ENCODE data around the gene CHSY1. TPM values are rescaled to one million over a fixed set of nuclear protein-coding genes. Genes with fewer than 3 reads are reported as not detected.

CHSY1 gene
- total and polyA plus RNA-seq, 2 of the 4 experiments (the other 2 are of a cell fraction): 40.9 to 53.2 TPM

GRCh38 chr15:101174152-101174920, 77.5 kb downstream of the CHSY1 start:
- 95% methylated on average over 7 of the region's 29 CpGs; no CpG with 5 or more reads in 1 of the 2 experiments for WGBS, 2 experiments (ENCODE audit: extremely low coverage in 2 of 2, insufficient read length in 1 of 2)
- DNase-seq: no peak
- H3K9me3 ChIP-seq (ENCODE audit: control insufficient read depth, insufficient read depth, low read length): peaks cover 3% of the 10 kb centered on the region
- no peak overlapping the region for H3K4me3 ChIP-seq (ENCODE audit: insufficient read depth, low read depth, low read length)
- peaks cover 40% of the 10 kb centered on the region for H3K36me3 ChIP-seq (ENCODE audit: control insufficient read depth, insufficient read depth, low read length)
- H4K91ac ChIP-seq (ENCODE audit: insufficient read depth, low read depth, low read length): no peak overlapping the region; the same call in 1 of the 2 replicates
- H3K14ac ChIP-seq (replicated peaks; ENCODE audit: low read depth, low read length): peak overlapping the region; percentile 44; the same call in 1 of the 2 replicates
- H3K4me1 ChIP-seq (ENCODE audit: control insufficient read depth, insufficient read depth, low read length): peaks cover 41% of the 10 kb centered on the region
- H3K4me2 ChIP-seq (ENCODE audit: low read depth, low read length): no peak overlapping the region
- ChIA-PET POLR2A (ENCODE audit: unreplicated experiment) (no interaction called here), CTCF (no interaction called here)
- no TSS peak for BruUV-seq (replicated peaks)
- H2BK5ac ChIP-seq (ENCODE audit: low read depth, low read length, poor library complexity, severe bottlenecking): peak overlapping the region; percentile 16
- no peaks in the 10 kb centered on the region for H3K27me3 ChIP-seq (ENCODE audit: control insufficient read depth, insufficient read depth, low read length)
- peak overlapping the region in 1 of 2 experiments; percentile 62; a peak in 1 of 4 replicates for H4K8ac ChIP-seq (ENCODE audit: low read depth in 2 of 2, low read length in 2 of 2)
- H4K5ac ChIP-seq (ENCODE audit: low read depth, low read length): peak overlapping the region; percentile 22; the same call in 1 of the 2 replicates
- H2BK15ac ChIP-seq (ENCODE audit: low read depth, low read length): no peak overlapping the region
- H3K27ac ChIP-seq (ENCODE audit: insufficient read depth, low read length): no peak overlapping the region
- intact Hi-C loops (cut with micrococcal nuclease): no loop called here
- peak overlapping the region; percentile 61 for H3K4ac ChIP-seq (ENCODE audit: low read depth, low read length)
- dilution Hi-C loops (cut with HindIII; ENCODE audit: low sequenced_read_pairs, unreplicated experiment): no loop called here
- no peak overlapping the region for H3K18ac ChIP-seq (ENCODE audit: low read depth, low read length)
- in situ Hi-C loops (cut with MboI; ENCODE audit: low sequenced_read_pairs): no loop called here
- H2AK5ac ChIP-seq (ENCODE audit: low read depth, low read length): peak overlapping the region; percentile 71; the same call in 1 of the 2 replicates
- peak overlapping the region; percentile 14 for H2AFZ ChIP-seq (replicated peaks; ENCODE audit: low read length, poor library complexity)
- peaks cover 7% of the 10 kb centered on the region for H4K20me1 ChIP-seq (ENCODE audit: insufficient read depth, low read length)
- ATAC-seq (ENCODE audit: low read depth): no peak
- H3K79me1 ChIP-seq (ENCODE audit: low read depth in 1 of 2, low read length in 2 of 2): peaks cover 33 to 72% of the 10 kb centered on the region in 2 experiments
- H3K56ac ChIP-seq (ENCODE audit: extremely low read depth, insufficient read depth, low read length): no peak overlapping the region
- H2BK20ac ChIP-seq (ENCODE audit: low read depth, low read length): no peak overlapping the region
- H3K23ac ChIP-seq (ENCODE audit: low read depth, low read length): peak overlapping the region; percentile 20; the same call in 1 of the 2 replicates
- H2AK9ac ChIP-seq (replicated peaks; ENCODE audit: low read depth, low read length, poor library complexity): no peak overlapping the region
- H3K9me1 ChIP-seq (ENCODE audit: insufficient read depth, low read length): peaks cover 33% of the 10 kb centered on the region
- no peak overlapping the region for H3K9ac ChIP-seq (ENCODE audit: low read depth, low read length)
- H2BK120ac ChIP-seq (ENCODE audit: low read depth, low read length): no peak overlapping the region
- TF ChIP-seq BHLHE40 (IDR thresholded peaks at IDR 0.05; ENCODE audit: low read depth, low read length) (no peak), CTCF (conservative IDR thresholded peaks at IDR 0.05; ENCODE audit: low read depth, low read length) (no peak), RAD21 (IDR thresholded peaks at IDR 0.05; ENCODE audit: low read length) (no peak), MXI1 (IDR thresholded peaks at IDR 0.05; ENCODE audit: borderline replicate concordance, low read depth, low read length) (no peak), RCOR1 (IDR thresholded peaks at IDR 0.05; ENCODE audit: insufficient replicate concordance, low read length) (no peak), ELK1 (IDR thresholded peaks at IDR 0.05; ENCODE audit: borderline replicate concordance, low read depth, low read length) (no peak), NFE2L2 (IDR thresholded peaks at IDR 0.05; ENCODE audit: low read depth, low read length) (no peak), MAFK (IDR thresholded peaks at IDR 0.05; ENCODE audit: low read depth, low read length) (no peak), MAZ (IDR thresholded peaks at IDR 0.05; ENCODE audit: borderline replicate concordance, low read depth, low read length) (no peak), CEBPB (IDR thresholded peaks at IDR 0.05; ENCODE audit: low read depth, low read length) (no peak), POLR2A (IDR thresholded peaks at IDR 0.05; ENCODE audit: low read depth, low read length) (no peak), CHD1 (IDR thresholded peaks at IDR 0.05; ENCODE audit: low read depth, low read length) (no peak), RFX5 (IDR thresholded peaks at IDR 0.05; ENCODE audit: low read depth, low read length) (no peak), SMC3 (IDR thresholded peaks at IDR 0.05; ENCODE audit: low read depth, low read length) (no peak), USF2 (IDR thresholded peaks at IDR 0.05; ENCODE audit: low read depth, low read length) (no peak)
